GM21825 (cell line): ENCODE results near the gene RCN2.
A peak's percentile ranks its signal among the peaks of the same experiment; 100 is the strongest.

Experiments
- ATAC-seq: cut with Tn5 transposase; IDR thresholded peaks from one replicate; pipeline ENCODE4 v1.9.1; 2021; ENCODE audit warnings: mild to moderate bottlenecking, moderate library complexity; ENCODE audit not compliant: unreplicated experiment

RCN2 gene

GRCh38 chr15:76991741-76992645 lies 60.4 kb downstream of the RCN2 start:
- no peak for ATAC-seq

DNA sequence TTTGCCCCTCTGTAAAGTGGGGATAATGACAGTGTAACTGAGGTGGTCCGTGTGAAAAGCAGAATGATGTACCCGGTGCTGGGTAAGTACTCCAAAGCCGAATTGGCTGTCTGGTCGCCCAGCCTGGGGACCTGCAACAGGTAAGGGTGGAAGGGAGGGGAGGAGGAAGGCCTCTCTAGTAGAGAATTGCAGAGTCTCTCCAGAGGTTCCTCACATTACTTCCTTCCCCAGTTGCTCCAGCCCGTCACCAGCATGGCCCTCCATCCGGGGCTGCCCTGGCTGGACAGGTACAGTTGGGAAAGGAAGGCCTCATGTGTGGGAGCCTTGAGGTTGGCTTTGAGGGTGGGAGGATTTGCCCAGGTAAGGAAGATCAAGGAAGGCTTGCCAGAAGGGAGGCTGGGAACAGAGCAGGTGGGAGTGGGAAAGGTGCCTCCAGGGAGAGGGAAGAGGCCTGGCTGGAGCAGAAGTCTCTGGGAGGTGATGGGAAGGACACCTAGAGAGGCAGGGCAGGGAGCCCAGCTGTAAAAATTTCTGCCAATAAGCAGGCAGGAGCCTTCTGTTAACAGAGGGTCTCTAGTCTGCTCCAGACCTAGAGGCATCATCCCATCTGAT lies 61.7 kb downstream of the RCN2 start:
- ATAC-seq: no peak

DNA sequence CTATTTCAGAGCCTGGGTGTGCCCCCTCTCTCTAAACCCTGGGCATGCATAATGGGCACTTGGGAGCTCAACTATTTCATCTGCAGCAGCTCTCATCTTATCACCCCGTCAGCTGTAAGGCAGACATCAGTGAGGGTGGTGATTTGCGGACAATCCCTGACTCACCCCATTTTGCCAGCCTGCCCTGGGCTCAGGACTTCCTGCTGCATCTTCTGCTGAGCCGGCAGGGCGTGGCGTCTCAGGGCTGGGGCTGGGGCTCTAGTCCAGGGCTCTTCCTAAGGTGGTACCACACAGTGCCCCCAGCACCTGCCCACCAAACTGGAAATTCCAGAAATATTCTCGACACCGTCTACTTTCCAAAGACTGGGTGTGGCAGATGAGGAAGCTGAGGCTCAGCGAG lies 62.5 kb downstream of the RCN2 start:
- no peak for ATAC-seq

DNA sequence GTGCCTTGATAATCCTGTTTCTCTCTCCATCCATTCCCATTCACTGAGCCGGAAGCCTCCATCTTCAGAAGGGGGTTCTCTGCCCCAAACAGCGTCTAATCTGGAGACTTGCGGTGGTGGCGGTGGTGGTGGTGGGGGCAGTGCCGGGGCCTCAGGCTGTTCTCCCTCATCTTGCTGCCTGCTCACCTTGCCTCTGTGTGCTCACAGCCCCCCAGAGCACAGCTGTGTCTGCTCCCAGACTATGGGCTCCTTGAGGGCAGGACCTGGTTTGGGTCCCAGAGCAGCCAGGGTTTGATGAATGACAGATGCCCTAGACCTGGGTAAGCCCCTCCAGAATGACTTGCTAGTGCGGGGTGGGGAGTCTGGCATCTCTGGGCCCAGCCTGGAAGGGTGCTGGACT lies 62.9 kb downstream of the RCN2 start:
- ATAC-seq: no peak

DNA sequence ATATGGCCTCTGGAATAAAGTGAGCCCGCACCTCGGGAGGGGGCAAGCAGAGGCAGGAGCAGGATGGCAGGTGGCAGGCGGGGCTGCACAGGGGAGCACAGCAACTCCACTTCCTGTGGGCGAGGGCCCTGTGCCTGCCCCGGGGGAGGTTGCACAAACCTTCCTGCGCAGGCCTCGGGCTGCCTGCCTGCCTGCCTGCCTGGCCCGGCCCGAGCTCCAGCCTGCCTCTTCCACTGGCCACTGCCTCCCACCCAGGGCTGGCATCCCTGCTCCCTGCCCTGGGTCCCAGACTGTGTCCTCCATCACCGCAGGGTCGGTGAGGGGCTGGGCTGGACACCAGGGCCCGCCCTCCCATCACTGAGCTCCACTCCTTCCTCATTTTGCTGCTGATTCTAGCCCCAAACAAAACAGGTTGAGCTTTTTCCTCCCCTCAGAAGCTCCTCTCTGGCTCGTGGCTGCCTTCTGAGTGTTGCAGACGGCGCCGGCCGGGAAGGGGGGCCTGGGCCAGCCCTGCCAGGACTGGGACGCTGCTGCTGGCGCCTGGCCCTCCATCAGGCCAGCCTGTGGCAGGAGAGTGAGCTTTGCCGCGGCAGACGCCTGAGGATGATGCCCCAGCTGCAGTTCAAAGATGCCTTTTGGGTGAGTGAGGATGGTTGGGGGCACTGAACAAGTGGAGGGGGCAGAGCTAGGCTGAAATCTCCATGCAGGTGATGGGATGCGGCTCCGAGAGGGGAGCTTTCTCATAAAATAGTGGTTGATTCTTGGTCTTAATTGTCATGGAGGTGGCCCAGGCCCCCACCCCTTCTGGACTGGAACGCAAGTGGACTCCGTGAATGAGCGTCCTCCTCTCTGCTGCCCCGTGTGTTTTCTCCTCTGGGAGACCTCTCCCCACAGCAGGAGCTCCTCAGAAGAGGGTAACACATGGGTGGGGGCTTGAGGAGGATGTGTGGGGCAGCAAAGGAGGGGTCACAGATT lies 63.7 kb downstream of the RCN2 start, which contains the start of gene PSTPIP1:
PSTPIP1 (plus strand) TSS at position 156 of the 975 bp plus-strand sequence; CDS start at position 604, 448 bp downstream.
- ATAC-seq: peak; percentile 53

DNA sequence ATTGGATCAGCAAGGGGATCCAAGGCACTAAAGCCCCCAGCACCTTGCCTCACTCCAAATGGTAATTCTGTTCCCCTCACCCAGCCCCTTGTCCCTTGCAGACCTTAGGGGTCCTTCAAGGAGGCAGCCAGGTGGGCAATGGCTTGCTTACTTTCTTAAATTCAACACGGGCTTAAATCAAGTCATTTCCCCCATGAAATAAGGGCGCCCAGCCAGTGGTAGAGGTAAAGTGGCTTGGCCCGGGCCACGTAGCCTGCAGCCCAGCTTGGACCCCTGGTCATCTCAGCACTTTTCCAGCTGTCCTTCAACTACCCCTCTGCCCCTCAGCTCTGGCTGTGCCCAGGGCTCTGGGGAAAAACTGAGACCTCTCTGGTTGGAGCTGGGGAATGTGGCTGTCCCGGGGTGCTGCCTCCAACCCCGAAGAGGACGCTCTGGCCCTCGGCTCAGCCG lies 64.6 kb downstream of the RCN2 start:
- ATAC-seq: no peak

DNA sequence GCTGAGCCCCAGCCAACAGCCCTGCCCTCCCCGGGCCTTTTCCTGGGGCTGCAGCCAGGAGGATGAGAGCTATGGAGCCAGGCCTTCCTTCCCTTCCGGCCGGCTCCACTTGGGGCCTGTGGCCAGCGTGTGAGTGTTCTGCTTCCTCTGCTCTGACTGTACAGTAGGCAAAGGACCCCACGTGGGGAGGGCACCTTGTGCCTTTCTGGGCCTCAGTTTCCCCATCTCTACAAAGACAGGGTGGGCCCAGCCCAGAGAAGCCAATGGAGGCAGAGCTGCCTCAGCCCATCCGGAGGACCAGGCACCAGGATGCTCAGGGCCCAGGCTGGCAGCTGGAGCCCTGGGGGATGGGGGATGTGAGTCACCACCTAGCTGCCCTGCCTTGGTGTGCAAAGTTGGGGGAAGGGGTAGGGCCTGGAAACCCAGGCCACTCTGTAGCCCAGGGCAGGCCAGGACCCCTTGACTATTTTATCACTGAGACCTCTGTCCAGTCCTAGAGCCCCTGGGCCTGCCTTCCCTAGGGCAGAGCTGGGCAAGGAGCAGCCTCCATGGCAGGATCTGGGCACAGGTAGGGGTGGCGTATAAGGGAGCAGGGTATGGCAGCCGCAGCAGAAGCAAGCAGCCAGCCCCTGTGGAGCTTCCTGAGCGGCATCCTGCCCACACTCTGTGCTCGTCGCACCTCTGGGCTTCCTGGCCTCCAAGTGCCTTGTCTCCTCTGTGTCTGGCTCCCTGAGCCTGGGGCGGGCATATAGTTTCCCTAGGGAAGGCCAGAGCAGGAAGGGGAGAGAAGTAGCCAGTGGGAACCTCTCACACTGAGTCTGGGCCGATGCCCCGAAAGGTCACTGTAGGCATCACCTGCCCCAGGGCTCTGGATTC lies 65.2 kb downstream of the RCN2 start:
- no peak for ATAC-seq

- ATAC-seq: no peak
These were observed 67.2 kb downstream of the RCN2 start for GRCh38 chr15:76998663-76999285.

GRCh38 chr15:76999996-77000395 lies 68.4 kb downstream of the RCN2 start:
- ATAC-seq: no peak

DNA sequence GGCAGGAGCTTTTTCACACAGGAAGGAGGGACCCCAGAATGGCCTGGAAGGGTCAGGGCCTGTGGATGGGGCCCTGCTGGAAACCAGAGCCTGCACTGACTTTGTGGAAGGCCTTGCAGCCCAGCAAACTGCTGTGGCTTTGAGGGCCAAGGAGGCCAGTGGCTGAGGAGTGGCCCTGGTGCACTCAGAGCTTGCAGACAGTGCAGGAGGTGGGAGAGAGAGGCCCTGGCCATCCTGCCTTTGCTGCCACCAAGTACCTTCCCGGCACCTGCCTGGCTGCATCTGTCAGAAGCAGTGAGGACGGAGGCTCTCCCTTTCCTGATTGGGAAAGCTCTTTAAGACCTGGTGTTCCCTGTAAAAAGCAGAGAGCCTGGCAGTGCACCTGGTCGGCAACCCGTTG lies 69.8 kb downstream of the RCN2 start:
- ATAC-seq: no peak

DNA sequence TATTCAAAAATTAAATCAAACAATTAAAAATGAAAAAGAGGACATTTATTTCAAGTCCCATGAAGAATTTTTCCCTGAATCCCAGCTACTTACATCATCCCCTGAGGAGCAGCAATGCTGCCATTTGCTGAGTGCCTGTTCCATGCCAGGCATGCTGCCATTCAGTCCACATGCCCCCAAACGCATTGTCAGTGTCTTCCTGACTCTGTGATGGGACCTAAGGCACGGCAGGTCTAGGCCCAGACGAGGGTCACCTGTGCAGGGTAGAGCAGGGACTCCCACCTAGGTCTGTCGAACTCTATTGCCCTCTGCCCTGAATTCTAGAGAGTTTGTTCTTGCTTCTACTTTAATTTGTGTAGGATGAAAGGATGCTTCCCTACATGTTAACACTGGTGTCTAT lies 70.4 kb downstream of the RCN2 start:
- no peak for ATAC-seq

GRCh38 chr15:77002436-77002835 lies 70.9 kb downstream of the RCN2 start:
- ATAC-seq: no peak

DNA sequence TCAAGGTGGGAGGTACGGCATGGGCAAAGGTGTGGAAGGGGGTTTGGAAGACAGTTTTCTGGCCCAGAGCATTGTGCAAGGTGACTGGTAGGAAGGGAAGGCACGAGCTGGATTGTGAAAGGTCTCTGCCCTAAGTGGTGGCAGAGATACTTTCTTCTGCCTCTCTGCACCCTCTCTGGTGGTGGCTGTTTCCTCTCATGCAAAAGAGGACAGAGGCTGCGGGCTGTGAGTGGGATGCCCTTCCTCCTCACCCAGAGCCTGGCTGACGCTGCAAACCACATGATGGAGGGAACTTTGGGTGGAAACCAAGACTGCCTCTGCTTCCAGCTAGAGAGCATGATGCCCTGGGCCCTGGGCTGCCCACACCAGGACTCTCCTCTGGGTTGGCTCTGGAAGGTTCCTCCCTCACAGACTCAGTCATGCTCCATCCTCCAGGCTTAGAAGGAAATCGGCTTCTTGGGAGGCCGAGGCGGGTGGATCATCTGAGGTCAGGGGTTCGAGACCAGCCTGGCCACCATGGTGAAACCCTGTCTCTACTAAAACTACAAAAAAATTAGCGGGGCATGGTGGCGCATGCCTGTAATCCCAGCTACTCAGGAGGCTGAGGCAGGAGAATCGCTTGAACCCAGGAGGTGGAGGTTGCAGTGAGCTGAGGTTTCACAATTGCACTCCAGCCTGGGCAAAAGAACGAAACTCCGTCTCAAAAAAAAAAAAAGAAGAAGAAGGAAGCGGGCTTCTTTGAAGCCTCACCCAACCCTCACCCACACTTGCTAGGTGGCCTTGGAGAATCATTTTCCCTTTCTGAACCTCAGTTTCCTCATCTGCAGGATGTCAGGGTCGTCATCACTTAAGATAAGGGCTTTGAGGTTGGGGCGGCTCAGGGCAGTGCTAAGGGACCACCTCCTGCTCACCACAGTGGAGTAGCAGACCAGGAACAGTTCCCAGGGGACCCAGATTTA lies 71.7 kb downstream of the RCN2 start:
- ATAC-seq: peak; percentile 86
